GM12878 (cell line): Measurements from ENCODE around the gene SAP30L. TPM values are rescaled to one million over a fixed set of nuclear protein-coding genes. Genes with fewer than 3 reads are reported as not detected.

ENCODE experiments used
- ATAC-seq: fragments of 200-7000 bp; cut with Tn5 transposase; 3 replicates; pipeline ENCODE4 v1.9.1; 2020; ENCODE audit warnings: mild to moderate bottlenecking, moderate library complexity
- BruUV-seq: library from RNA; stranded (reverse); fragments of 400-500 nt; replicated peaks from 2 replicates; lab custom pipeline; 2021; lab: Mats Ljungman, UMichigan
- CTCF ChIA-PET: fragments of 300-600 bp; sonication (Branson Sonifier 250); formaldehyde crosslinking; extraction: SDS; loops from one replicate; lab custom pipeline; 2021; ENCODE audit warnings: inconsistent platforms; lab: Yijun Ruan, JAX
- POLR2A ChIA-PET: fragments of 350-600 bp; formaldehyde crosslinking; extraction: SDS; loops from one replicate; lab custom pipeline; 2021; ENCODE audit warnings: inconsistent platforms; lab: Charles Lee
- RAD21 ChIA-PET: fragments of 300-600 bp; sonication (Branson Sonifier 250); formaldehyde crosslinking; loops from one replicate; lab custom pipeline; 2023; ENCODE audit warnings: antibody characterized with exemption; ENCODE audit not compliant: unreplicated experiment; lab: Charles Lee
- SMC1A ChIA-PET: fragments of 300-600 bp; sonication (Branson Sonifier 250); formaldehyde crosslinking; loops from one replicate; lab custom pipeline; 2023; ENCODE audit not compliant: unreplicated experiment, uncharacterized antibody; lab: Charles Lee
- DNase-seq: peaks from one replicate; pipeline ENCODE4 v3.0.0-alpha.2; 2011; ENCODE audit warnings: low read depth, low spot score
- FAIRE-seq: peaks from 3 replicates; lab custom pipeline; 2011; peaks lifted over from hg19 to GRCh38; lab: Jason Lieb, UNC
- H2AFZ ChIP-seq: 2 replicates; pipeline ENCODE4 v1.6.0; 2011; ENCODE audit warnings: low read depth, low read length, control low read depth; ENCODE audit not compliant: control insufficient read depth
- H3K27ac ChIP-seq: 2 replicates; pipeline ENCODE4 v1.5.1; 2011; ENCODE audit warnings: control low read depth; ENCODE audit not compliant: control insufficient read depth, insufficient read depth
- H3K27me3 ChIP-seq, 2 experiments: replicated peaks in 1 of 2; 2 replicates each; pipeline versions ENCODE4 v1.6.0 to v1.6.1; 2011; ENCODE audit warnings: low read length in 1 of 2; ENCODE audit not compliant: control insufficient read depth in 2 of 2, insufficient read depth in 2 of 2
- H3K36me3 ChIP-seq, 2 experiments: 2 replicates each; pipeline ENCODE4 v1.5.1; 2011; ENCODE audit warnings: low read length in 1 of 2; ENCODE audit not compliant: control insufficient read depth in 2 of 2, insufficient read depth in 2 of 2
- H3K4me1 ChIP-seq: 2 replicates; pipeline ENCODE4 v1.6.1; 2011; ENCODE audit warnings: mild to moderate bottlenecking, low read length, moderate library complexity, mixed read lengths; ENCODE audit not compliant: control insufficient read depth, insufficient read depth
- H3K4me2 ChIP-seq: 2 replicates; pipeline ENCODE4 v1.6.0; 2011; ENCODE audit warnings: control low read depth; ENCODE audit not compliant: control insufficient read depth, insufficient read depth
- H3K4me3 ChIP-seq: fragments of 200-600 bp; sonication (generic); 2 replicates; pipeline ENCODE4 v1.5.1; 2016
- H3K79me2 ChIP-seq: 2 replicates; pipeline ENCODE4 v1.6.0; 2011; ENCODE audit warnings: low read length; ENCODE audit not compliant: control insufficient read depth, insufficient read depth
- H3K9ac ChIP-seq: 2 replicates; pipeline ENCODE4 v1.8.0; 2011; ENCODE audit warnings: low read length, control low read depth, mixed read lengths; ENCODE audit not compliant: control insufficient read depth, insufficient read depth
- H3K9me3 ChIP-seq: replicated peaks from 3 replicates; pipeline ENCODE4 v1.5.1; 2011; ENCODE audit warnings: mild to moderate bottlenecking, low read length; ENCODE audit not compliant: control insufficient read depth, insufficient read depth
- H4K20me1 ChIP-seq: 2 replicates; pipeline ENCODE4 v1.6.0; 2011; ENCODE audit not compliant: control insufficient read depth, insufficient read depth
- BCL11A ChIP-seq: IDR thresholded peaks from 2 replicates; pipeline ENCODE4 v1.6.1; 2011; ENCODE audit warnings: low read depth, low read length
- CBFB ChIP-seq: IDR thresholded peaks from 2 replicates; pipeline ENCODE4 v1.6.1; 2016; ENCODE audit warnings: antibody characterized with exemption, low read depth
- EGR1 ChIP-seq, 2 experiments: IDR thresholded peaks; 1 replicate in 1 of 2; 2 replicates in 1 of 2; pipeline ENCODE4 v1.6.1; 2011 to 2012; ENCODE audit warnings: low read depth in 2 of 2, low read length in 2 of 2, borderline replicate concordance in 1 of 2, mild to moderate bottlenecking in 1 of 2, moderate library complexity in 1 of 2
- SUPT20H ChIP-seq: IDR thresholded peaks from 2 replicates; pipeline ENCODE4 v1.6.1; 2011; ENCODE audit warnings: low read depth, mild to moderate bottlenecking, low read length, moderate library complexity, borderline replicate concordance; ENCODE audit not compliant: control insufficient read depth
- WGBS: methylation state at CpG from one replicate; pipeline ENCODE4 v1.1.6; 2016; ENCODE audit warnings: low lambda C conversion rate; ENCODE audit not compliant: insufficient replicate concordance, insufficient coverage; ENCODE audit errors: missing lambda C conversion rate; 5-methylcytosine and 5-hydroxymethylcytosine counted together
- in situ Hi-C: fragments of 300-500 bp; cut with MboI; formaldehyde crosslinking; loops from 9 replicates; pipeline ENCODE4 v1.14.3; 2018; ENCODE audit warnings: mixed read lengths
- intact Hi-C: fragments of 100-400 bp; cut with micrococcal nuclease; formaldehyde crosslinking; loops from one replicate; pipeline ENCODE4 v1.14.2; 2022; ENCODE audit not compliant: unreplicated experiment
- polyA plus RNA-seq, 11 experiments: library from polyadenylated mRNA; depleted of rRNA in 4 of 11; unstranded in 6 of 11; stranded (reverse) in 5 of 11; fragments of >200 nt; fragmentation: Nextera tagmentation in 4 of 11; fragmentation: Illumina TruSeq in 1 of 11; extraction: Ambion mirVana in 4 of 11; extraction: Trizol in 1 of 11; gene quantifications; 1 replicate in 1 of 11; 2 replicates in 10 of 11; pipeline versions ENCODE4 v1.2.1 to v1.2.3, GENCODE V29; 2011 to 2016; ENCODE audit warnings: inconsistent platforms in 2 of 11, missing spikeins in 2 of 11, low read depth in 1 of 11
- total RNA-seq, 4 experiments: library from RNA; depleted of rRNA in 3 of 4; stranded (reverse); fragments of >200 nt in 3 of 4; fragmentation: Illumina TruSeq in 1 of 4; extraction: Trizol in 1 of 4; gene quantifications; 2 replicates each; pipeline versions ENCODE4 v1.2.1 to v1.2.3, GENCODE V29; 2013 to 2021
- TF ChIP-seq, protein P1 (sequence below): fragments of 450-650 bp; IDR thresholded peaks from 2 replicates; pipeline ENCODE4 v1.6.1; 2018; ENCODE audit warnings: borderline replicate concordance, mild to moderate bottlenecking; ENCODE audit not compliant: partially characterized antibody

Gene SAP30L
- total and polyA plus RNA-seq, 10 of the 15 experiments (the other 5 are each of a cell fraction or from before 2014, with no cell fraction given), result 2.4 to 36.8 (median 15.7) TPM

DNA sequence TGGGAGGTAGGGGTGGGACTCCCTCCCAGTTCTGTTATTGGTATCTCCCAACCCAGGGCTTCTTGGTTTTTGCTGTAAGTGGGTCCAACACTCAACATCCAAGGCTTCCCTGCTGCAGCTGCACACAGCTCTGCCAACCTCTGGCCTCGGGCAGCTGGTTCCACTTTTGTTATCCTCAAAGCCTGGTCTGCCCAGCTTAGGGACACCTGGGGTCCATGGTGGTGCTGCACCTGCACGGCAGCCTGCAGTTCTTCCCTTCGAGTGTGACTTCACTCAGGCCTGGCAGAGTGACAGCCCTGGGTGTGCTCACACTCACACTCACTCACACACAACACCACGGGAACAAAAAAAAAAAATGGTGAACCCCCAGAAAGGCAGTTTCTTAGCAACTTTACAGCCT lies 15.3 kb upstream of the SAP30L start:
- no peaks in the 10 kb centered on the region; a peak in 1 of 4 replicates for H3K36me3 ChIP-seq
- no peak overlapping the region for H2AFZ ChIP-seq
- ChIA-PET RAD21 (interaction anchor here (1.1 kb wide), 1 partner anchor 358 kb away, joined by 3 read pairs; no protein-coding TSS in a partner anchor), SMC1A (interaction anchor here (3.7 kb wide), 1 partner anchor 8 kb away, joined by 16 read pairs; no protein-coding TSS in a partner anchor), POLR2A (interaction anchor here (0.7 kb wide), 1 partner anchor 299 kb away, joined by 3 read pairs; no protein-coding TSS in a partner anchor), CTCF (interaction anchor here (0.6 to 1.2 kb wide), 5 partner anchors 9 to 358 kb away, joined by 3 to 6 read pairs (median 4); no protein-coding TSS in a partner anchor)
- no peak overlapping the region for H3K9ac ChIP-seq
- H3K79me2 ChIP-seq, result no peaks in the 10 kb centered on the region
- in situ Hi-C loops (no loop called here), intact Hi-C loops (no loop called here)
- WGBS, result 72% methylated on average over 4 of the region's 4 CpGs
- H3K4me2 ChIP-seq, result no peak overlapping the region
- no peaks in the 10 kb centered on the region for H3K4me1 ChIP-seq
- no peak for TF ChIP-seq CBFB
- TF ChIP-seq SUPT20H, result no peak
- no peak for TF ChIP-seq EGR1 (IDR thresholded peaks at IDR 0.05; ENCODE audit: borderline replicate concordance in 1 of 2, low read depth in 2 of 2, low read length in 2 of 2)
- TF ChIP-seq, protein P1, sequence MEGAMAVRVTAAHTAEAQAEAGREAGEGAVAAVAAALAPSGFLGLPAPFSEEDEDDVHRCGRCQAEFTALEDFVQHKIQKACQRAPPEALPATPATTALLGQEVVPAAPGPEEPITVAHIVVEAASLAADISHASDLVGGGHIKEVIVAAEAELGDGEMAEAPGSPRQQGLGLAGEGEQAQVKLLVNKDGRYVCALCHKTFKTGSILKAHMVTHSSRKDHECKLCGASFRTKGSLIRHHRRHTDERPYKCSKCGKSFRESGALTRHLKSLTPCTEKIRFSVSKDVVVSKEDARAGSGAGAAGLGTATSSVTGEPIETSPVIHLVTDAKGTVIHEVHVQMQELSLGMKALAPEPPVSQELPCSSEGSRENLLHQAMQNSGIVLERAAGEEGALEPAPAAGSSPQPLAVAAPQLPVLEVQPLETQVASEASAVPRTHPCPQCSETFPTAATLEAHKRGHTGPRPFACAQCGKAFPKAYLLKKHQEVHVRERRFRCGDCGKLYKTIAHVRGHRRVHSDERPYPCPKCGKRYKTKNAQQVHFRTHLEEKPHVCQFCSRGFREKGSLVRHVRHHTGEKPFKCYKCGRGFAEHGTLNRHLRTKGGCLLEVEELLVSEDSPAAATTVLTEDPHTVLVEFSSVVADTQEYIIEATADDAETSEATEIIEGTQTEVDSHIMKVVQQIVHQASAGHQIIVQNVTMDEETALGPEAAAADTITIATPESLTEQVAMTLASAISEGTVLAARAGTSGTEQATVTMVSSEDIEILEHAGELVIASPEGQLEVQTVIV, result no peak
- TF ChIP-seq BCL11A, result no peak
- H3K4me3 ChIP-seq, result no peak overlapping the region
- H4K20me1 ChIP-seq, result no peaks in the 10 kb centered on the region
- no peaks in the 10 kb centered on the region for H3K27me3 ChIP-seq
- DNase-seq (no peak), FAIRE-seq (no peak), ATAC-seq (no peak)
- no TSS peak for BruUV-seq
- H3K27ac ChIP-seq, result no peak overlapping the region
- no peaks in the 10 kb centered on the region for H3K9me3 ChIP-seq
